SU-DHL-6 (cell line): ENCODE data around the gene LRRC4B.

Experiments used
- EZH2phosphoT487 ChIP-seq: fragments of 200-600 bp; sonication (generic), shearing (Covaris generic); conservative IDR thresholded peaks from 2 replicates; pipeline ENCODE4 v1.6.1; 2018; ENCODE audit warnings: mild to moderate bottlenecking, antibody characterized with exemption, low read length, moderate library complexity, mixed read lengths
- TF ChIP-seq, protein P1 (sequence below): fragments of 200-600 bp; sonication (generic); IDR thresholded peaks from one replicate; pipeline ENCODE4 v1.5.1; 2017; ENCODE audit warnings: antibody characterized with exemption, mild to moderate bottlenecking, low read length, moderate library complexity; ENCODE audit not compliant: insufficient read depth, poor library complexity, severe bottlenecking

DNA sequence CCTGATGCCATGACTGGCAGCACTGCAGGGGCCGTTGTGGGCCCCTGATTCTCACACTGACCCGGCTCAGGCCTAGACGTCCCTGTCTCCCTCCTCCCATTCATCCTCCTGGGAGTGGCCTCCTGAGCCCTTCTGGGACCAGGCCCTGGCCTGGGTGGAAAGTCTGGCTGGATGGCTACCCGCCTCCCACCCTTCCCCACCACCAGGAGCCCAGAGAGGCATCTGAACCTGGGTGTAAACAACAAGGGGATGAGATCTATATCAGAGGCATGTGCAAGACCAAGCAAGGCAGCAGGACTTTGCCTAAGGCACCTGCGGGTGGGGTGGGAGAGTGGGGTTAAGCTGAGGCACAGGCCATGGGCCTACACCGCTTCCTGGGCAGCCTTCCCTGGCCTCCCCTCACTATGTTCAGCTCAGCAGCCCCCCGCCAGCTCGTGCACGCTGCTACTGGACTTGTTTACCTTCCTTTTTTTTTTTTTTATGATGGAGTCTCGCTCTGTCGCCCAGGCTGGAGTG lies 32.5 kb downstream of the LRRC4B start:
- TF ChIP-seq, protein P1, sequence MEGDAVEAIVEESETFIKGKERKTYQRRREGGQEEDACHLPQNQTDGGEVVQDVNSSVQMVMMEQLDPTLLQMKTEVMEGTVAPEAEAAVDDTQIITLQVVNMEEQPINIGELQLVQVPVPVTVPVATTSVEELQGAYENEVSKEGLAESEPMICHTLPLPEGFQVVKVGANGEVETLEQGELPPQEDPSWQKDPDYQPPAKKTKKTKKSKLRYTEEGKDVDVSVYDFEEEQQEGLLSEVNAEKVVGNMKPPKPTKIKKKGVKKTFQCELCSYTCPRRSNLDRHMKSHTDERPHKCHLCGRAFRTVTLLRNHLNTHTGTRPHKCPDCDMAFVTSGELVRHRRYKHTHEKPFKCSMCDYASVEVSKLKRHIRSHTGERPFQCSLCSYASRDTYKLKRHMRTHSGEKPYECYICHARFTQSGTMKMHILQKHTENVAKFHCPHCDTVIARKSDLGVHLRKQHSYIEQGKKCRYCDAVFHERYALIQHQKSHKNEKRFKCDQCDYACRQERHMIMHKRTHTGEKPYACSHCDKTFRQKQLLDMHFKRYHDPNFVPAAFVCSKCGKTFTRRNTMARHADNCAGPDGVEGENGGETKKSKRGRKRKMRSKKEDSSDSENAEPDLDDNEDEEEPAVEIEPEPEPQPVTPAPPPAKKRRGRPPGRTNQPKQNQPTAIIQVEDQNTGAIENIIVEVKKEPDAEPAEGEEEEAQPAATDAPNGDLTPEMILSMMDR = no peak
- no peak for TF ChIP-seq EZH2phosphoT487
